ENCODE data around the gene STPG4.

DNA sequence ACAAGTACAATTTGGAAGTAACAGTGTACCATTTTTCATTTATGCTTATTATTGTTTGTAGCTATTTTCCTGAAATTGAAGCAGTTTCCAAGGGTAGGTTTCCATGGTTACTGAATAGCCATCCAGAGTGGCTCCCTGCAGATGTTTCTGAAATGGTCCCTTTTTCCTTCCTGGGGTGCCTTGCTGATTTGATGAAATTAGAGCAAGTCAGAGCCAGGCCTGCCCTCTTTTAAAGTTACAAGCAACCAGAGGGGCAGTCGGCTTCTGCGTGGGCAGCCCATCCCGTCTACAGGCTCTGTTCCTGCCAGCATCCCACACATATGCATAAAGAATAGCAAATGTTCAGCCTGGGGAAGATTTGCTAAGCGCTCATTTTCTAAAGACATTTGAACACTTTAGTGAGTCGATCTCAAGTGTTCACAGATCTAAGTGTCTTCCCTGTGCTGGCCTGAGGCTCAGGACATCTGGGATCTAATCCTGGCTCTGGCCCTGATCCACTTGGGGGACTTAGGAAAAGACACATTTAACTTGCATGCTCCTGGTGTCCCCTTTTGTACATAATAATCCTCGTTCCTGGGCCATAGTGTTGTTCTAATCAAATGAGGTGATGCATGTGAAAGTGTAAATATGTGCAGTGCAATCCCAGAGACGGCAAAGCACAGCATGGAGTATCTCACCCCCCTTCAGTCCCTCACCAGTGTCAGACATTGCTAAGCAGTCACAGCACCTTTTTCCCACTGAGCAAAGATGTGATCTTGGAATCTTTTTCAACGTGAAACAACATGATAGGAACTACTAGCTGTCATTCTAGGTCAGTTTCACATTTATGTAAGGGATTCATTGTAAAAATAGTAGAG lies 92.2 kb downstream of the STPG4 start:
- TF ChIP-seq EP300 (IDR thresholded peaks at IDR 0.05) (no peak), POLR2A (IDR thresholded peaks at IDR 0.05) (no peak), POLR2AphosphoS5 (IDR thresholded peaks at IDR 0.05) (no peak)
- TF ChIP-seq, protein P1, sequence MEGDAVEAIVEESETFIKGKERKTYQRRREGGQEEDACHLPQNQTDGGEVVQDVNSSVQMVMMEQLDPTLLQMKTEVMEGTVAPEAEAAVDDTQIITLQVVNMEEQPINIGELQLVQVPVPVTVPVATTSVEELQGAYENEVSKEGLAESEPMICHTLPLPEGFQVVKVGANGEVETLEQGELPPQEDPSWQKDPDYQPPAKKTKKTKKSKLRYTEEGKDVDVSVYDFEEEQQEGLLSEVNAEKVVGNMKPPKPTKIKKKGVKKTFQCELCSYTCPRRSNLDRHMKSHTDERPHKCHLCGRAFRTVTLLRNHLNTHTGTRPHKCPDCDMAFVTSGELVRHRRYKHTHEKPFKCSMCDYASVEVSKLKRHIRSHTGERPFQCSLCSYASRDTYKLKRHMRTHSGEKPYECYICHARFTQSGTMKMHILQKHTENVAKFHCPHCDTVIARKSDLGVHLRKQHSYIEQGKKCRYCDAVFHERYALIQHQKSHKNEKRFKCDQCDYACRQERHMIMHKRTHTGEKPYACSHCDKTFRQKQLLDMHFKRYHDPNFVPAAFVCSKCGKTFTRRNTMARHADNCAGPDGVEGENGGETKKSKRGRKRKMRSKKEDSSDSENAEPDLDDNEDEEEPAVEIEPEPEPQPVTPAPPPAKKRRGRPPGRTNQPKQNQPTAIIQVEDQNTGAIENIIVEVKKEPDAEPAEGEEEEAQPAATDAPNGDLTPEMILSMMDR (IDR thresholded peaks at IDR 0.05), result no peak

Measured in sigmoid colon (tissue), 4 donors.